H1 (cell line): ENCODE data around the gene PIGK.

Experiments
- GABPA ChIP-seq: IDR thresholded peaks from 2 replicates; pipeline ENCODE4 v1.6.1; 2011; ENCODE audit warnings: mild to moderate bottlenecking, low read length, moderate library complexity, borderline replicate concordance; ENCODE audit not compliant: insufficient read depth
- POLR2AphosphoS5 ChIP-seq: IDR thresholded peaks from 2 replicates; pipeline ENCODE4 v1.6.1; 2011; ENCODE audit warnings: low read depth, low read length
- RAD21 ChIP-seq, 2 experiments: IDR thresholded peaks in 1 of 2; conservative IDR thresholded peaks in 1 of 2; 2 replicates each; pipeline ENCODE4 v1.6.1; 2011; ENCODE audit warnings: low read depth in 2 of 2, low read length in 2 of 2, improper control_type of control experiment in 1 of 2, inconsistent platforms in 1 of 2, mild to moderate bottlenecking in 1 of 2, moderate library complexity in 1 of 2
- SRF ChIP-seq: IDR thresholded peaks from 2 replicates; pipeline ENCODE4 v1.6.1; 2011; ENCODE audit warnings: mild to moderate bottlenecking, low read depth, low read length, moderate library complexity
- YY1 ChIP-seq: IDR thresholded peaks from 2 replicates; pipeline ENCODE4 v1.6.1; 2011; ENCODE audit warnings: low read depth, mild to moderate bottlenecking, low read length
- TF ChIP-seq, protein P1 (sequence below), 3 experiments: IDR thresholded peaks; 1 replicate in 2 of 3; 2 replicates in 1 of 3; pipeline versions ENCODE4 v1.5.1 to v1.6.1; 2011; ENCODE audit warnings: low read length in 3 of 3, mild to moderate bottlenecking in 3 of 3, inconsistent platforms in 2 of 3, low read depth in 1 of 3, moderate library complexity in 1 of 3; ENCODE audit not compliant: insufficient read depth in 1 of 3; ENCODE audit errors: control extremely low read depth in 1 of 3
- TF ChIP-seq, protein P2 (sequence below): IDR thresholded peaks from 2 replicates; pipeline ENCODE4 v1.6.1; 2012; ENCODE audit warnings: low read length, inconsistent platforms

DNA sequence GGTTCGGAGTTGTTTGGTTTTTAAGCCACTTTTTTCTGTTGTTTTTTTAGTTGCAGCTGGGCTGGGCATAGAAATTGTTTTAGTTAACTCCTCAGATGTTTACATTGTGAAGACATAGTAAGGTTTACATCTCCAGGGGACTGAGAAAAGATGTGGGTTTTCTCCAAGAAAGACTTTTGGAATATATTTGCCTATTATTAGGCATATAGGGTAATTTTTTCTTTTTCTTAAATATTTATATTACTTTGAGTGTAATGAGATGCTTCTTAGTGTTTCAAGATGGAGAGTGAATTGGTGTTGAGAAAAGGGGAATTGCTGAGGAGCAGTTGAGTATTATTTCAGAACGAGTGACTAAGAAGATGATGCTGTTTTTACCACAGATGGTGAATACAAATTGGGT, 26.6 kb upstream of the PIGK start:
- TF ChIP-seq, protein P1, sequence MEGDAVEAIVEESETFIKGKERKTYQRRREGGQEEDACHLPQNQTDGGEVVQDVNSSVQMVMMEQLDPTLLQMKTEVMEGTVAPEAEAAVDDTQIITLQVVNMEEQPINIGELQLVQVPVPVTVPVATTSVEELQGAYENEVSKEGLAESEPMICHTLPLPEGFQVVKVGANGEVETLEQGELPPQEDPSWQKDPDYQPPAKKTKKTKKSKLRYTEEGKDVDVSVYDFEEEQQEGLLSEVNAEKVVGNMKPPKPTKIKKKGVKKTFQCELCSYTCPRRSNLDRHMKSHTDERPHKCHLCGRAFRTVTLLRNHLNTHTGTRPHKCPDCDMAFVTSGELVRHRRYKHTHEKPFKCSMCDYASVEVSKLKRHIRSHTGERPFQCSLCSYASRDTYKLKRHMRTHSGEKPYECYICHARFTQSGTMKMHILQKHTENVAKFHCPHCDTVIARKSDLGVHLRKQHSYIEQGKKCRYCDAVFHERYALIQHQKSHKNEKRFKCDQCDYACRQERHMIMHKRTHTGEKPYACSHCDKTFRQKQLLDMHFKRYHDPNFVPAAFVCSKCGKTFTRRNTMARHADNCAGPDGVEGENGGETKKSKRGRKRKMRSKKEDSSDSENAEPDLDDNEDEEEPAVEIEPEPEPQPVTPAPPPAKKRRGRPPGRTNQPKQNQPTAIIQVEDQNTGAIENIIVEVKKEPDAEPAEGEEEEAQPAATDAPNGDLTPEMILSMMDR (IDR thresholded peaks at IDR 0.05; ENCODE audit: control extremely low read depth in 1 of 3, insufficient read depth in 1 of 3, low read depth in 1 of 3, low read length in 3 of 3), result no peak
- TF ChIP-seq YY1, result no peak
- TF ChIP-seq SRF, result no peak
- no peak for TF ChIP-seq GABPA
- no peak for TF ChIP-seq POLR2AphosphoS5
- TF ChIP-seq RAD21 (IDR thresholded peaks at IDR 0.05 in 1 of 2, conservative IDR thresholded peaks at IDR 0.05 in 1 of 2; ENCODE audit: low read depth in 2 of 2, low read length in 2 of 2), result no peak
- TF ChIP-seq, protein P2, sequence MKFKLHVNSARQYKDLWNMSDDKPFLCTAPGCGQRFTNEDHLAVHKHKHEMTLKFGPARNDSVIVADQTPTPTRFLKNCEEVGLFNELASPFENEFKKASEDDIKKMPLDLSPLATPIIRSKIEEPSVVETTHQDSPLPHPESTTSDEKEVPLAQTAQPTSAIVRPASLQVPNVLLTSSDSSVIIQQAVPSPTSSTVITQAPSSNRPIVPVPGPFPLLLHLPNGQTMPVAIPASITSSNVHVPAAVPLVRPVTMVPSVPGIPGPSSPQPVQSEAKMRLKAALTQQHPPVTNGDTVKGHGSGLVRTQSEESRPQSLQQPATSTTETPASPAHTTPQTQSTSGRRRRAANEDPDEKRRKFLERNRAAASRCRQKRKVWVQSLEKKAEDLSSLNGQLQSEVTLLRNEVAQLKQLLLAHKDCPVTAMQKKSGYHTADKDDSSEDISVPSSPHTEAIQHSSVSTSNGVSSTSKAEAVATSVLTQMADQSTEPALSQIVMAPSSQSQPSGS, result no peak
